ENCODE measurements around the gene NVL. TPM values are rescaled to one million over a fixed set of nuclear protein-coding genes. Genes with fewer than 3 reads are reported as not detected.
A peak's percentile ranks its signal among the peaks of the same experiment; 100 is the strongest.

The NVL gene
- total RNA-seq, 2 experiments from 2014 or later: 44.1 to 52.7 TPM

DNA sequence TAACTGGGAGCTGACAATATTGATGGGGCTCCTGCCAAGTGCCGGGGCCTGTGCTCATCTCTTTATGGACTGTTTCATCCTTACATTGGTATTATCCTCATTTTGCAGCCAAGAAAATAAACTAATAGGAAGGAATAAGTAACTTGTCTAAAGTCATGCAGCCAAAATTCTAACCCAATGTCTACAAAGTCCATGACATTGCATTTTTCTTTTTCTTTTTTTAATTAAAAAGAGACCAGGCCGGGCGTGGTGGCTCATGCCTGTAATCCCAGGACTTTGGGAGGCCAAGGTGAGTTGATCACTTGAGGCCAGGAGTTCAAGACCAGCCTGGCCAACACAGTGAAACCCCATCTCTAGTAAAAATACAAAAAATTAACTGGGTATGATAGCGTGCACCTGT is 128.1 kb downstream of the NVL start:
- H3K4me1 Mint-ChIP-seq: peaks cover 10% of the 10 kb centered on the region
- no peak for ATAC-seq (ENCODE audit: low read depth)
- no peak overlapping the region for H3K27ac Mint-ChIP-seq
- no peaks in the 10 kb centered on the region for H3K27me3 Mint-ChIP-seq
- no peak for DNase-seq
- POLR2A ChIA-PET: no interaction called here
- H3K36me3 Mint-ChIP-seq: peaks cover 3% of the 10 kb centered on the region
- H3K9me3 Mint-ChIP-seq: no peaks in the 10 kb centered on the region
- H3K4me3 Mint-ChIP-seq: no peak overlapping the region

DNA sequence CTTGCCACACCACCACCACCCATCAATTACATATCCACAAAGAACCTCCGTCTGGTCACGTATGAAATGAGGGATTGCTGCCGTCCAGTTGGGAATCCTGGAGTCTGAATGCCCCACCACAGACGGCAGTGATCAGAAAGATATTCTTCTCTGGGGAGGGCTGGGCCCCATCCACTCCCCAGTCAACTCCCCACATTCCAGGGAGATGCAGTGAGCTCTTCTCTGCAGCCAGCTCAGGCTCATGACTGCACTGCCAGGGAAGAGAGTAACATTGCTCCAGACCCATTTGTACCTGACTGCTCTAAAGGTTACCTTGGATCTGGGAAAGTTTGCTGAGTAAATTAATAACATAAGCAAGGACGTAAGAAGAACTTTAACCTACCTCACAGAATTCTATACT is 128.6 kb downstream of the NVL start:
- Mint-ChIP-seq H3K4me3 (no peak overlapping the region), H3K27ac (peak overlapping the region; percentile 9), H3K4me1 (peaks cover 10% of the 10 kb centered on the region), H3K27me3 (no peaks in the 10 kb centered on the region), H3K9me3 (no peaks in the 10 kb centered on the region), H3K36me3 (peaks cover 3% of the 10 kb centered on the region)
- POLR2A ChIA-PET: no interaction called here
- ATAC-seq (ENCODE audit: low read depth) (no peak), DNase-seq (no peak)

DNA sequence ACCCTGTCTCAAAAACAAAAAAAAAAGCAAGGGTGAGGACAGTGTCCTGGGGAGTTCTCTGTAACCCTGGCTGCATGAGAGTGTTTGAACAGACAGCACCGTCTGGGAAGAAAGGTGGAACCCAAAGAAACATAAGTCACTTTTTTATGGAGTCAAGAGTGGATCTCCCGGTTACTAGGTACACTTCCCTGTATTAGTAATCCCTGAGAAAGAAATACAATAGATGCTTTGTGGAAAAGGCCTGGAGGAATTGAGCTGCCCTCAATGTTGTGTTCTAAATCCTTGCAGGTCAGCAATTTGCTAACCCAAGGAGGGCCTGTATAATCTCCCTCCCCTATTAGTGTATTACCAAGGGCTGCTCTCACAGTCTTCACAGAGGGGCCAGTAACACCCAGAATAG is 130.3 kb downstream of the NVL start:
- Mint-ChIP-seq H3K9me3 (no peaks in the 10 kb centered on the region), H3K4me1 (peaks cover 5% of the 10 kb centered on the region), H3K27me3 (no peaks in the 10 kb centered on the region), H3K4me3 (no peak overlapping the region), H3K36me3 (peaks cover 8% of the 10 kb centered on the region), H3K27ac (no peak overlapping the region)
- DNase-seq: no peak
- ATAC-seq (ENCODE audit: low read depth): no peak
- POLR2A ChIA-PET: no interaction called here

DNA sequence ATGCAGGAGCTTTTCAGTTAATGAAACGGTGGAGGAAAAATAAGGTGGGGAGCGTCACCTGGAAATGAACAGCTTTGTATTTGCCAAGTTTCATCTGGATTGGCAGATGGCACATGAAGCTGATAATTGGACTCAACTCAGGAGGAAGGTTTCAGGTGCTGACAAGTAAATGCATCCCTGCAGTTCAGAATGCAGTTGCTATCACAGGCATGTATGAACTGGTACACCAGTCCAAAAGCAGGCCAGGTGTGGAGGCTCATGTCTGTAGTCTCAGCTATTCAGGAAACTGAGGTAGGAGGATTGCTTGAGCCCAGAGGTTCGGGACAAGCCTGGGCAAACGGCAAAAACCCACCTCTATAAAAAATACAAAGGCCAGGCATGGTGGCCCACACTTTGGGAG is 131.4 kb downstream of the NVL start:
- no peak for DNase-seq
- Mint-ChIP-seq H3K36me3 (peaks cover 14% of the 10 kb centered on the region), H3K9me3 (no peaks in the 10 kb centered on the region), H3K4me1 (peaks cover 3% of the 10 kb centered on the region), H3K27me3 (no peaks in the 10 kb centered on the region), H3K27ac (no peak overlapping the region), H3K4me3 (no peak overlapping the region)
- POLR2A ChIA-PET: no interaction called here
- ATAC-seq (ENCODE audit: low read depth): no peak

DNA sequence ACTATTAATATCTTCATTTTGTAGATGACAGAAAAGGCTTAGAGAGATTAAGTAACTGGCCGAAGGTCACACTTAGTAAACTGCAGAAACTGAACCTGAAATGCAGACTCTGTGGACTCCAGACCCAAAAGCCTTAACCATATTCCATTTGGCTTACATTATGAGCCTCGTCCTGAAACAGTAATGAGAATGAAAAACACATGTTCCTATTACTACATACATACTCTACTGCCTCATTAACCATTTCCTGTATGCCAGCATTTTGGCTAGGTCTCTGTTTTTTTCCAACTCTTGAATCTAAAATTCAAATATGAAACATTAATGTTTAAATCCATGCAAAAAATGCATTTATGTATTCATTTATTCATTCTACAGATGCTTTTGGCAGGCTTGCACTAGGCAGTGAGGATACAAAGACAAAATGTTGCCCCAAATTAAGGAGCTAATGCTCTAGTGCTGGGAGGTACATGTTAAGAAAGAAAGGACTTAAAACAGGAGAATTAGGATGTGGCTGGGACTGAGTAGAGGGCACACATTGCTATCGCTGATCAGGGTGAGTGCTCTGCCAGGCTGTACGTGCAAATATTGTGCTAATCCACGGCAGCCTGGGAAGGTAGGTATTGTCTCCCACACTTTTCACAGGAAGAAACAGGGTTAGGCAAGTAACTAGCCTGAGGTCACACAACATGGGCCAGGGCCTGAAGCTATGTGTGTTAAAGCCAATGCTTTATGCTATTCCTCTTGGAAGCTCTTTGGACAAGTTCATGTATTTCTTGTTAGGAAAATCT is 133.0 kb downstream of the NVL start:
- DNase-seq (no peak), ATAC-seq (ENCODE audit: low read depth) (no peak)
- POLR2A ChIA-PET: interaction anchor here (0.7 kb wide), 1 partner anchor 85 kb away, joined by 4 read pairs; no protein-coding TSS in a partner anchor
- Mint-ChIP-seq H3K36me3 (peaks cover 21% of the 10 kb centered on the region), H3K4me1 (peaks cover 6% of the 10 kb centered on the region), H3K4me3 (no peak overlapping the region), H3K27ac (no peak overlapping the region), H3K27me3 (no peaks in the 10 kb centered on the region), H3K9me3 (no peaks in the 10 kb centered on the region)

DNA sequence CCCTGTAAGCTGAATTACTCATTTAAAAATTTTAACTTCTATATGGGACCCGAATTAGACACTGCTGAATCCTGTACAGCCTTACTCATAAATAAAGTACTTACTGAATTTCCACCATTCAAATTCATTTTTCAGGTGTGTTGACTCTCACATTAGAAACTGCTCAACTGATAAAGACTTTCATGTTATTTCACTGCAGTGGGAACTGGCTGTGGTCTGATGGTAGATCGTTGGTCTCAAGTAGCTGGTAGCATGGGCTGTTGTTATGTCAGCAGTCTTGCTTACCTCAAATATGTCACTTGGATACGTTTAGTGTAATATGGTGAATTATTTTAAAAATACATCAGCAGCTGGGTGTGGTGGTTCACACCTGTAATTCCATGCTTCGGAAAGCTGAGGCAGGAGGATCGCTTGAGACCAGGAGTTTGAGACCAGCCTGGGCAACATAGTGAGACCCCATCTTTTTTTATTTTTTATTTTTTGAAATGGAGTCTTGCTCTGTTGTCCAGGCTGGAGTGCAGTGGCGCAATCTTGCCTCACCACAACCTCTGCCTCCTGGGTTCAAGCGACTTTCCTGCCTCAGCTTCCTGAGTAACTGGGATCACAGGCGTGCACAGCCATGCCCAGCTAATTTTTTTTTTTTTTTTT is 136.5 kb downstream of the NVL start:
- Mint-ChIP-seq H3K36me3 (peaks cover 33% of the 10 kb centered on the region), H3K4me3 (no peak overlapping the region), H3K27ac (no peak overlapping the region), H3K4me1 (peaks cover 19% of the 10 kb centered on the region), H3K27me3 (no peaks in the 10 kb centered on the region), H3K9me3 (no peaks in the 10 kb centered on the region)
- ATAC-seq (ENCODE audit: low read depth) (no peak), DNase-seq (no peak)
- POLR2A ChIA-PET: interaction anchor here (0.6 to 2.4 kb wide), 3 partner anchors 10 to 67 kb away, joined by 3 to 15 read pairs (median 4); partner anchors contain the start of gene DEGS1

DNA sequence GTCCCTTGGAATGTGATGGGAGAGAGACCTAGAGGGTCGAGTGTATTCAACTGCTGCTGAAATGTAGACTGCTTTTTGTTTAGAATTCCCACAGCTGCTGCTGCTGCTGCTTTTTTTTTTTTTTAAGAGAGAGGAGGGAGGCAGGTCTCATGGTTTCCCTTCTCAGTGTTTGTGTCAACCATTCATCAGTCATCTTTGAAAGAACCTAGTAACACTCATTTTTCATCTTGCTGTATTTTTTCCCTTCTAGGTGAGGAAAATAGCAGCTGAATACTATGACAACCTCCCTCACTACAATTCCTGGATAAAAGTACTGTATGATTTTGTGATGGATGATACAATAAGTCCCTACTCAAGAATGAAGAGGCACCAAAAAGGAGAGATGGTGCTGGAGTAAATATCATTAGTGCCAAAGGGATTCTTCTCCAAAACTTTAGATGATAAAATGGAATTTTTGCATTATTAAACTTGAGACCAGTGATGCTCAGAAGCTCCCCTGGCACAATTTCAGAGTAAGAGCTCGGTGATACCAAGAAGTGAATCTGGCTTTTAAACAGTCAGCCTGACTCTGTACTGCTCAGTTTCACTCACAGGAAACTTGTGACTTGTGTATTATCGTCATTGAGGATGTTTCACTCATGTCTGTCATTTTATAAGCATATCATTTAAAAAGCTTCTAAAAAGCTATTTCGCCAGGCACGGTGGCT is 137.7 kb downstream of the NVL start:
- no peak for ATAC-seq (ENCODE audit: low read depth)
- Mint-ChIP-seq H3K27ac (no peak overlapping the region), H3K36me3 (peaks cover 39% of the 10 kb centered on the region), H3K27me3 (no peaks in the 10 kb centered on the region), H3K9me3 (no peaks in the 10 kb centered on the region), H3K4me1 (peaks cover 26% of the 10 kb centered on the region), H3K4me3 (no peak overlapping the region)
- POLR2A ChIA-PET: interaction anchor here (1.7 to 2.4 kb wide), 2 partner anchors 9 to 68 kb away, joined by 4 to 15 read pairs; partner anchors contain the start of gene DEGS1
- no peak for DNase-seq

DNA sequence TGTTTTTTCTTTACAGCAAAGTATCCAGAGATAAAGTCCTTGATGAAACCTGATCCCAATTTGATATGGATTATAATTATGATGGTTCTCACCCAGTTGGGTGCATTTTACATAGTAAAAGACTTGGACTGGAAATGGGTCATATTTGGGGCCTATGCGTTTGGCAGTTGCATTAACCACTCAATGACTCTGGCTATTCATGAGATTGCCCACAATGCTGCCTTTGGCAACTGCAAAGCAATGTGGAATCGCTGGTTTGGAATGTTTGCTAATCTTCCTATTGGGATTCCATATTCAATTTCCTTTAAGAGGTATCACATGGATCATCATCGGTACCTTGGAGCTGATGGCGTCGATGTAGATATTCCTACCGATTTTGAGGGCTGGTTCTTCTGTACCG is 140.4 kb downstream of the NVL start:
- Mint-ChIP-seq H3K27ac (peak overlapping the region; percentile 4), H3K4me3 (no peak overlapping the region), H3K36me3 (peaks cover 57% of the 10 kb centered on the region), H3K9me3 (no peaks in the 10 kb centered on the region), H3K27me3 (no peaks in the 10 kb centered on the region), H3K4me1 (peaks cover 38% of the 10 kb centered on the region)
- POLR2A ChIA-PET: no interaction called here
- no peak for ATAC-seq (ENCODE audit: low read depth)
- DNase-seq: no peak

DNA sequence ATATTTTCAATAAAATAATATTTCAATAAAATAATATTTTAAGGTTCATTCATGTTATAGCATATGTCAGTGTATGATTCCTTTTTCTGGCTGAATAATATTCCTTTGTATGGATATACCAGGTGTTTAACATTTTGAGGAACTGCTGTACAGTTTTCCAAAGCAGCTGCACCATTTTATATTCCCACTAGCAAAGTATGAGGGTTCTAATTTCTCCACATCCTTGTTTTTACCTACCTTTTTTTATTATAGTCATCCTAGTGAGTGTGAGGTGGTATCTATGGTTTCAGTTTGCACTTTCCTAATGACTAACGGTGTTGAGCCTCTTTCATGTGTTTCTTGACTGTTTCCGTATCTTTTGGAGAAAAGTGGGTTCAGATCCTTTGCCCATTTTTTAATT is 141.7 kb downstream of the NVL start:
- DNase-seq: no peak
- peak overlapping the region; percentile 39 for H3K27ac Mint-ChIP-seq
- no peaks in the 10 kb centered on the region for H3K9me3 Mint-ChIP-seq
- peaks cover 44% of the 10 kb centered on the region for H3K4me1 Mint-ChIP-seq
- no peak for ATAC-seq (ENCODE audit: low read depth)
- H3K27me3 Mint-ChIP-seq: no peaks in the 10 kb centered on the region
- peak overlapping the region; percentile 33 for H3K4me3 Mint-ChIP-seq
- H3K36me3 Mint-ChIP-seq: peaks cover 54% of the 10 kb centered on the region
- POLR2A ChIA-PET: no interaction called here

DNA sequence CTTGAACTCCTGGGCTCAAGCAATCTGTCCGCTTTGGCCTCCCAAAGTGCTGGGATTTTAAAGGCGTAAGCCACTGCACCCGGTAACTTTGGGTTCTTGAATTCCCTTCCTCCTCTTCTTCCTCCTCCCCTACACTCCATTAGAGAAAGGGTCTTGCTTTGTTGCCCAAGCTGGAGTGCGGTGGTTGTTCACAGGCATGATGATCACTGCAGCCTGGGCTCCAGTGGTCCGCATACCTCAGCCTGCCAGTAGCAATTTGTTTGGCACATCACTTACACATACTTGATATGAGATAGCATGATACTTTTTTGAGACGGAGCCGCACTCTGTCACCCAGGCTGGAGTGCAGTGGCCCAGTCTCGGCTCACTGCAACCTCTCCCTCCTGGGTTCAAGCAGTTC is 144.8 kb downstream of the NVL start:
- H3K9me3 Mint-ChIP-seq: no peaks in the 10 kb centered on the region
- peak overlapping the region; percentile 88 for H3K27ac Mint-ChIP-seq
- DNase-seq: no peak
- peak overlapping the region; percentile 96 for H3K4me3 Mint-ChIP-seq
- H3K36me3 Mint-ChIP-seq: peaks cover 50% of the 10 kb centered on the region
- peaks cover 56% of the 10 kb centered on the region for H3K4me1 Mint-ChIP-seq
- POLR2A ChIA-PET: interaction anchor here (1.0 kb wide), 2 partner anchors 16 to 77 kb away, joined by 3 to 4 read pairs; no protein-coding TSS in a partner anchor
- ATAC-seq (ENCODE audit: low read depth): no peak
- H3K27me3 Mint-ChIP-seq: no peaks in the 10 kb centered on the region

DNA sequence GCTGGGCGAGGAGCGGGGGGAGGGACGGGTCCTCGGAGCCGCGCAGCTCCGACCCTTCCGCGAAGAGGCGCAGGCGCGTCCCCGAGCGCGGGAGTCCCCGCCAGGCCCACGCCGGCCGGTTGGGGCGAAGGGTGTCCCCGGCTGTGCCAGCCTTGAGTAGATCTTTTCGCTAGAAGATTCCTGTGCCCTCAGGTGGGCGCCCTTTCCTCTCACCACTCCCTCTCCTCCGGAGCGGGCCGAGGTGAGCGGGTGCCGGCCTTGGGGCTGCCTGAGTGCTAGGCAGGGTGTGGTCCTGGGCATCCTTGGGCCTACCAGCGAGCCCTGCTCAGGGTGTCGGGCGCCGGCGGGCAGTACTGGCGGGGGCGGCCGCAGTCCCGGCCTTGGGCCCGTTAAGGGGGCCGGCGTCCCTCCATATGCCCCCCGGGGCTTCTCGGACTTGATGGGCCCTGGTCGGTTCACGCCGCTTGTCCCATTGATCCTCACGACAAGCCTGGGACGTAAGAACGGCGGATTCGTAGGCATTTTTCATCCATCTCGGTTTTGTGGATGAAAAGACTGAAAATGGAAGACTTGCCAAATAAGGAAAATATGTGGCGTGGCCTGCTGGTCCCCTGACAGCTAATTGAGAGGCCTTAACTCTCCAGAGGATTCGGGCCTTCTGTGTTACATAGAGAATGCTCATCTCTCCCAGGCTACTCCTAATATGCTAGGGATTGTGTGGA is 146.2 kb downstream of the NVL start:
- POLR2A ChIA-PET: interaction anchor here (0.6 to 4.3 kb wide), 13 partner anchors 9 to 1261 kb away, joined by 3 to 58 read pairs (median 7); partner anchors contain the start of genes NVL and WDR26
- H3K36me3 Mint-ChIP-seq: peaks cover 44% of the 10 kb centered on the region
- peak; percentile 41 for ATAC-seq (ENCODE audit: low read depth)
- DNase-seq: peak; percentile 79
- no peaks in the 10 kb centered on the region for H3K9me3 Mint-ChIP-seq
- H3K27ac Mint-ChIP-seq: peak overlapping the region; percentile 89
- no peaks in the 10 kb centered on the region for H3K27me3 Mint-ChIP-seq
- peak overlapping the region; percentile 96 for H3K4me3 Mint-ChIP-seq
- peaks cover 47% of the 10 kb centered on the region for H3K4me1 Mint-ChIP-seq

DNA sequence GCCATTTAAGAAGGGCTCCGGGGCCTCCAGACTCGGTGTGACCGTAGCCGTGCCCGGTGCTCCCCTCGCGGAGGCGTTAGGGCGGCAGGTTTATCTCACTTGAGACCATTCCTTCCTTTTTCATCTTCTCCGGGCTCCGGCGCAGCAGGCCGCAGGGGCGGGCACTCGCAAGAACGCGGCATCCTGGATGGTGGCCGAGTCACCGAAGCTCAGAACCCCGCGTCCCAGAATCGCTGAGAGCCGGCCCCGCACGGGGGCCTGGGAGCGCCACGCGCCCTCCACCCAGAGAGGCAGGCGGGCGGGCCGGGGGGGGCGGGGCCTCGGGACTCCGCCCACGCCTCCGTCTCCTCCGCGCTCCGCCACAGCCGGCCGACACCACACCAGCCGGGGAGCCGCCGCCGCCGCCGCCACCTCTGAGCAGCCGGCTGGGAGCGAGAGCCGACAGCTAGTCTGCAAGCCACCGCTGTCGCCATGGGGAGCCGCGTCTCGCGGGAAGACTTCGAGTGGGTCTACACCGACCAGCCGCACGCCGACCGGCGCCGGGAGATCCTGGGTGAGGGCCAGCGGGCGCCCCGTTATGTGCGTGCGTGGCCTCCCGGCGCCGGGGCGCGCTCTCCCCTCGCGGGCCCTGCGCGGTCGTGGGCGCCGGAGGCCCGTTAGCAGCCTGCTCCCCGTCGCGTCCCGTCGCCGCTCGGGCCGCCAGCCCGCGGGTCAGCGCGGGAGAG is 146.9 kb downstream of the NVL start, which contains the start of gene DEGS1:
TSS of gene DEGS1 (plus strand) at position 375 of the 725 bp plus-strand sequence. CDS start at position 472, 97 bp downstream.
- Mint-ChIP-seq H3K9me3 (no peaks in the 10 kb centered on the region), H3K4me1 (peaks cover 42% of the 10 kb centered on the region), H3K27ac (peak within 1 kb of the TSS; percentile 98)

More for the DNA sequence above, 146.9 kb downstream of the NVL start, which contains the start of gene DEGS1:
- peak; percentile 80 for ATAC-seq (ENCODE audit: low read depth)
- peaks cover 38% of the 10 kb centered on the region for H3K36me3 Mint-ChIP-seq
- no peaks in the 10 kb centered on the region for H3K27me3 Mint-ChIP-seq
- peak; percentile 90 for DNase-seq
- POLR2A ChIA-PET: interaction anchor here (0.6 to 4.3 kb wide), 19 partner anchors 9 to 1470 kb away, joined by 3 to 58 read pairs (median 4); partner anchors contain the start of genes NVL and WDR26
- H3K4me3 Mint-ChIP-seq: peak within 1 kb of the TSS; percentile 96
